ENCODE results near the gene NCAM2. TPM values are rescaled to one million over a fixed set of nuclear protein-coding genes. Genes with fewer than 3 reads are reported as not detected.

The NCAM2 gene
- total and polyA plus RNA-seq, 2 of the 4 experiments (the other 2 are of a cell fraction) = 2.7 to 5.0 TPM

- H4K91ac ChIP-seq (ENCODE audit: insufficient read depth, low read depth, low read length) = no peak overlapping the region
- no peak overlapping the region for H2AK5ac ChIP-seq (ENCODE audit: low read depth, low read length)
- H3K23ac ChIP-seq (ENCODE audit: low read depth, low read length) = no peak overlapping the region
- no peaks in the 10 kb centered on the region for H3K4me1 ChIP-seq (ENCODE audit: control insufficient read depth, insufficient read depth, low read length)
- intact Hi-C loops (cut with micrococcal nuclease) = no loop called here
- no peaks in the 10 kb centered on the region for H4K20me1 ChIP-seq (ENCODE audit: insufficient read depth, low read length)
- no peak overlapping the region for H3K27ac ChIP-seq (ENCODE audit: insufficient read depth, low read length)
- no peaks in the 10 kb centered on the region for H3K9me1 ChIP-seq (ENCODE audit: insufficient read depth, low read length)
- H3K36me3 ChIP-seq (ENCODE audit: control insufficient read depth, insufficient read depth, low read length) = no peaks in the 10 kb centered on the region
- no peak overlapping the region for H2AK9ac ChIP-seq (replicated peaks; ENCODE audit: low read depth, low read length, poor library complexity)
- ChIA-PET POLR2A (ENCODE audit: unreplicated experiment) (no interaction called here), CTCF (no interaction called here)
- H3K4ac ChIP-seq (ENCODE audit: low read depth, low read length) = no peak overlapping the region
- H2BK20ac ChIP-seq (ENCODE audit: low read depth, low read length) = no peak overlapping the region
- no peak overlapping the region for H4K5ac ChIP-seq (ENCODE audit: low read depth, low read length)
- no peak overlapping the region for H2AFZ ChIP-seq (replicated peaks; ENCODE audit: low read length, poor library complexity)
- H3K9me3 ChIP-seq (ENCODE audit: control insufficient read depth, insufficient read depth, low read length) = no peaks in the 10 kb centered on the region
- in situ Hi-C loops (cut with MboI; ENCODE audit: low sequenced_read_pairs) = loop anchor here (25.0 kb wide), 2 partner anchors 902 to 1777 kb away; no protein-coding TSS in a partner anchor
- H3K4me3 ChIP-seq (ENCODE audit: insufficient read depth, low read depth, low read length) = no peak overlapping the region
- no peaks in the 10 kb centered on the region for H3K27me3 ChIP-seq (ENCODE audit: control insufficient read depth, insufficient read depth, low read length)
- no peak overlapping the region for H2BK5ac ChIP-seq (ENCODE audit: low read depth, low read length, poor library complexity, severe bottlenecking)
- no peak overlapping the region for H3K9ac ChIP-seq (ENCODE audit: low read depth, low read length)
- no peak overlapping the region for H4K8ac ChIP-seq (ENCODE audit: low read depth in 2 of 2, low read length in 2 of 2)
- DNase-seq (no peak), ATAC-seq (ENCODE audit: low read depth) (no peak)
- no peak overlapping the region for H3K18ac ChIP-seq (ENCODE audit: low read depth, low read length)
- dilution Hi-C loops (cut with HindIII; ENCODE audit: low sequenced_read_pairs, unreplicated experiment) = no loop called here
- no TSS peak for BruUV-seq (replicated peaks)
- TF ChIP-seq CEBPB (IDR thresholded peaks at IDR 0.05; ENCODE audit: low read depth, low read length) (peak; percentile 47; the same call in 1 of the 2 replicates), MXI1 (IDR thresholded peaks at IDR 0.05; ENCODE audit: borderline replicate concordance, low read depth, low read length) (no peak)
- WGBS, 2 experiments (ENCODE audit: extremely low coverage in 2 of 2, insufficient read length in 1 of 2) = no CpG with 5 or more reads among the region's 3 CpGs
- no peaks in the 10 kb centered on the region for H3K79me1 ChIP-seq (ENCODE audit: low read depth in 1 of 2, low read length in 2 of 2)
- H2BK15ac ChIP-seq (ENCODE audit: low read depth, low read length) = no peak overlapping the region
- H3K14ac ChIP-seq (replicated peaks; ENCODE audit: low read depth, low read length) = no peak overlapping the region
- H2BK120ac ChIP-seq (ENCODE audit: low read depth, low read length) = no peak overlapping the region
- no peak overlapping the region for H3K4me2 ChIP-seq (ENCODE audit: low read depth, low read length)
- H3K56ac ChIP-seq (ENCODE audit: extremely low read depth, insufficient read depth, low read length) = no peak overlapping the region
Observed at GRCh38 chr21:21010228-21010627, 12.0 kb downstream of the NCAM2 start.
